PC-9 (cell line): ENCODE results near the gene TAGLN2. TPM values are rescaled to one million over a fixed set of nuclear protein-coding genes. Genes with fewer than 3 reads are reported as not detected.

ENCODE experiments used
- BruUV-seq: library from RNA; stranded (reverse); fragments of 400-500 nt; replicated peaks from 2 replicates; lab custom pipeline; 2021; lab: Mats Ljungman, UMichigan
- CTCF ChIA-PET: fragments of 300-600 bp; sonication (Branson Sonifier 250); formaldehyde crosslinking; loops from one replicate; lab custom pipeline; 2022; ENCODE audit warnings: antibody characterized with exemption; lab: Charles Lee
- POLR2A ChIA-PET: fragments of 300-600 bp; sonication (Branson Sonifier 250); formaldehyde crosslinking; loops from one replicate; lab custom pipeline; 2022; ENCODE audit warnings: antibody characterized with exemption; ENCODE audit not compliant: unreplicated experiment; lab: Charles Lee
- DNase-seq, 2 experiments: peaks; one replicate each; pipeline versions ENCODE4 v3.0.0 to v3.0.0-alpha.2; 2015 to 2022; ENCODE audit warnings: mixed read lengths in 1 of 2
- H2AFZ ChIP-seq: fragments of 200-600 bp; sonication (generic); 2 replicates; pipeline ENCODE4 v1.8.1; 2017; ENCODE audit warnings: antibody characterized with exemption
- H3F3A ChIP-seq: fragments of 200-600 bp; sonication (generic); 2 replicates; pipeline ENCODE4 v1.8.1; 2017; ENCODE audit warnings: antibody characterized with exemption, mild to moderate bottlenecking, low read depth; ENCODE audit not compliant: insufficient read depth
- H3K27ac ChIP-seq: fragments of 200-600 bp; sonication (generic); 2 replicates; pipeline ENCODE4 v1.6.1; 2016; ENCODE audit warnings: mixed run types
- H3K27me3 ChIP-seq: fragments of 200-600 bp; sonication (generic); 2 replicates; pipeline ENCODE4 v1.6.1; 2016; ENCODE audit warnings: low read depth, mixed run types; ENCODE audit not compliant: insufficient read depth
- H3K36me3 ChIP-seq: fragments of 200-600 bp; sonication (generic); 2 replicates; pipeline ENCODE4 v1.6.1; 2016; ENCODE audit warnings: low read depth, mixed run types
- H3K4me1 ChIP-seq: fragments of 200-600 bp; sonication (generic); replicated peaks from 2 replicates; pipeline ENCODE4 v1.6.1; 2016; ENCODE audit warnings: mixed run types; ENCODE audit not compliant: insufficient read depth
- H3K4me2 ChIP-seq: fragments of 200-600 bp; sonication (generic); 2 replicates; pipeline ENCODE4 v1.6.1; 2017; ENCODE audit warnings: mixed run types
- H3K4me3 ChIP-seq: fragments of 200-600 bp; sonication (generic); 2 replicates; pipeline ENCODE4 v1.6.1; 2016; ENCODE audit warnings: mixed run types
- H3K79me2 ChIP-seq: fragments of 200-600 bp; sonication (generic); 2 replicates; pipeline ENCODE4 v1.6.1; 2017; ENCODE audit warnings: low read depth, mixed run types
- H3K9me2 ChIP-seq: fragments of 200-600 bp; sonication (generic); 2 replicates; pipeline ENCODE4 v1.8.1; 2017; ENCODE audit warnings: mild to moderate bottlenecking; ENCODE audit not compliant: insufficient read depth
- H3K9me3 ChIP-seq: fragments of 200-600 bp; sonication (generic); 2 replicates; pipeline ENCODE4 v1.8.1; 2016; ENCODE audit warnings: low read depth; ENCODE audit not compliant: insufficient read depth
- H4K20me1 ChIP-seq: fragments of 200-600 bp; sonication (generic); 2 replicates; pipeline ENCODE4 v1.8.1; 2017; ENCODE audit not compliant: insufficient read depth
- EZH2 ChIP-seq: fragments of 200-600 bp; sonication (generic); IDR thresholded peaks from 2 replicates; pipeline ENCODE4 v1.8.0; 2017; ENCODE audit warnings: antibody characterized with exemption, low read depth
- intact Hi-C: fragments of 100-400 bp; cut with micrococcal nuclease; formaldehyde crosslinking; loops from one replicate; pipeline ENCODE4 v1.10.0; 2022; ENCODE audit not compliant: unreplicated experiment
- total RNA-seq: library from RNA; stranded (reverse); gene quantifications from 2 replicates; pipeline ENCODE4 v1.2.3, GENCODE V29; 2021
- TF ChIP-seq, protein P1 (sequence below): fragments of 200-600 bp; sonication (generic); conservative IDR thresholded peaks from 2 replicates; pipeline ENCODE4 v1.6.1; 2017; ENCODE audit warnings: mixed run types, antibody characterized with exemption, mild to moderate bottlenecking, moderate library complexity

The TAGLN2 gene
- total RNA-seq, 1 experiment from 2014 or later = 473 TPM

DNA sequence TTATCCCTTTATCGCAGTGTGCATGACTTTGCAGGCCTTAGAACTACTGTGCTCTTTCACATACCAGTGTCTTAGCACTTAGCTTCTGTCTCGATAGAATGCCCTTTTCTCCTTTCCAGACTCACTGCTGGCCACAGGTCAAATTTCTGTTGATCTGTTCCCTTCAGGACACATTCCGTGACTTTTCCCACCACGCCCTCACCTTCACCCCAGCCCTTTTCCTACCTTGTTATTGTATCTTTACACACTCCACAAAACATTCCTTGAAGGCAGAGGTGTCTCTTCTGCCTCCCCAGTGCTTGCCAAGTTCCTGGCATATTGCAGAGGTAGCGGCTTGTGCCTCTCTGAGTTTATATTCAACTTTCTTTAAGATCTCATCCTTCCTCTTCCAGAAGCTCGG is 23.8 kb upstream of the TAGLN2 start:
- no TSS peak for BruUV-seq
- DNase-seq = no peak
- Histone ChIP-seq H3K27me3 (no peaks in the 10 kb centered on the region), H3K4me1 (peaks cover 37% of the 10 kb centered on the region), H3K4me3 (no peak overlapping the region), H3K79me2 (peaks cover 10% of the 10 kb centered on the region; the same call in 1 of the 2 replicates), H3K36me3 (no peaks in the 10 kb centered on the region), H3F3A (no peaks in the 10 kb centered on the region; the same call in none of the 2 replicates), H3K9me2 (no peaks in the 10 kb centered on the region), H4K20me1 (no peaks in the 10 kb centered on the region), H2AFZ (no peak overlapping the region), H3K9me3 (no peaks in the 10 kb centered on the region), H3K27ac (no peak overlapping the region), H3K4me2 (no peak overlapping the region)
- ChIA-PET CTCF (no interaction called here), POLR2A (no interaction called here)
- intact Hi-C loops = loop anchor here (5.0 kb wide), 1 partner anchor 167 kb away; the partner anchor contains the start of gene DUSP23
- no peak for TF ChIP-seq EZH2
- TF ChIP-seq, protein P1, sequence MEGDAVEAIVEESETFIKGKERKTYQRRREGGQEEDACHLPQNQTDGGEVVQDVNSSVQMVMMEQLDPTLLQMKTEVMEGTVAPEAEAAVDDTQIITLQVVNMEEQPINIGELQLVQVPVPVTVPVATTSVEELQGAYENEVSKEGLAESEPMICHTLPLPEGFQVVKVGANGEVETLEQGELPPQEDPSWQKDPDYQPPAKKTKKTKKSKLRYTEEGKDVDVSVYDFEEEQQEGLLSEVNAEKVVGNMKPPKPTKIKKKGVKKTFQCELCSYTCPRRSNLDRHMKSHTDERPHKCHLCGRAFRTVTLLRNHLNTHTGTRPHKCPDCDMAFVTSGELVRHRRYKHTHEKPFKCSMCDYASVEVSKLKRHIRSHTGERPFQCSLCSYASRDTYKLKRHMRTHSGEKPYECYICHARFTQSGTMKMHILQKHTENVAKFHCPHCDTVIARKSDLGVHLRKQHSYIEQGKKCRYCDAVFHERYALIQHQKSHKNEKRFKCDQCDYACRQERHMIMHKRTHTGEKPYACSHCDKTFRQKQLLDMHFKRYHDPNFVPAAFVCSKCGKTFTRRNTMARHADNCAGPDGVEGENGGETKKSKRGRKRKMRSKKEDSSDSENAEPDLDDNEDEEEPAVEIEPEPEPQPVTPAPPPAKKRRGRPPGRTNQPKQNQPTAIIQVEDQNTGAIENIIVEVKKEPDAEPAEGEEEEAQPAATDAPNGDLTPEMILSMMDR = no peak

- ChIA-PET CTCF (no interaction called here), POLR2A (no interaction called here)
- Histone ChIP-seq H3K4me2 (no peak overlapping the region), H2AFZ (no peak overlapping the region), H3K27me3 (no peaks in the 10 kb centered on the region), H3K9me3 (no peaks in the 10 kb centered on the region), H3K79me2 (peaks cover 18% of the 10 kb centered on the region; the same call in 1 of the 2 replicates), H4K20me1 (no peaks in the 10 kb centered on the region), H3K4me3 (no peak overlapping the region), H3F3A (no peaks in the 10 kb centered on the region; the same call in none of the 2 replicates), H3K27ac (no peak overlapping the region), H3K9me2 (no peaks in the 10 kb centered on the region), H3K4me1 (peaks cover 40% of the 10 kb centered on the region), H3K36me3 (no peaks in the 10 kb centered on the region)
- DNase-seq = no peak
- intact Hi-C loops = loop anchor here (5.0 kb wide), 1 partner anchor 166 kb away; the partner anchor contains the start of gene DUSP23
- TF ChIP-seq, protein P1 = no peak
- no peak for TF ChIP-seq EZH2
- no TSS peak for BruUV-seq
Observed at GRCh38 chr1:159947942-159948341, 22.6 kb upstream of the TAGLN2 start.

DNA sequence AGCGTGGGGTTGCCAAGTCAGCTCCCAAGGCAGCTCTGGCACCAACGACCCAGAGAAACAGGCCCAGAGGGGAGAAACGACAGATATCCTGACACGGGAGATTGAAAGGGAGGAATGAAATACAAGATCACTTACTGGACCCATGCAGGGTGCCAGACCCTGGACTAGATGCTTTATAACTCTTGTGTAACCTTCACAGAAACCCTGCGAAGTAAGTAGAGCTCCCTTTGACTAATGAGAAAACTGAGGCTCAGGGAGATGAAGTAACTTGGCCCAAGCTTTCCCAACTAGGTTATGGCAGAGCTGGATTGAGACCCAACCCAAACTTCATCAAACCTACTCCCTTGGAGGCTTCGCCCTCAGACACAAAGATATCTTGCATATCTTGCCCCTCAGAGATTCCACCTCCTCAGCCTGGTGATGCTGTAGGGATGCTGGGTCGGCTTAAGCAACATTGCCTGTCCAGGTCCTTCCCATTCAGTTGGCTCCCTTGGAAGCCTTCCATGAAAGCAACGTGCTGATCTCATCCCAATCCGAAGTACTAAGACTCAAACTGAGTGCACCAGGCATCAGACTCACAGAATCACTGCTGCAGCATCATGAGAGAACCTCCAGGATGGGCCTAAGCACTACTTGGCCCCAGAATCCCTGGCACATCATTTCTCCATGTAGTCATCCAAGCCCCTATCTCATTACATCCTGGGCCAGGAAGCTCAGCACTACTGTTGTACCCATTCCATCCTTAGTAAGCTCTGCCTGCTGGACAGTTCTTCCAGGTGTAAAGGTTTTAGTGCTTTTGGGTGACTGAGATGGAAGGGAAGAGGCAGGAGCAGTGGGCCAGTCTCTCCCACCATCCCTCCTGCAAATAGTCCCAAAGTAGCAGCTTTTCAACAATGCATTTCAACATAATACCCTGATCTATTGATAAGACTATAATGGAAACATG is 21.2 kb upstream of the TAGLN2 start:
- H3K27ac ChIP-seq = peak overlapping the region; percentile 40; the same call in 1 of the 2 replicates
- intact Hi-C loops = loop anchor here (1.0 to 5.0 kb wide), 2 partner anchors 13 to 164 kb away; partner anchors contain the start of gene DUSP23
- TF ChIP-seq, protein P1 = no peak
- no peak for TF ChIP-seq EZH2
- DNase-seq = no peak
- H3K4me2 ChIP-seq = peak overlapping the region; percentile 91
- H3F3A ChIP-seq = no peaks in the 10 kb centered on the region; the same call in none of the 2 replicates
- H3K9me2 ChIP-seq = no peaks in the 10 kb centered on the region
- POLR2A ChIA-PET = interaction anchor here (0.6 to 1.0 kb wide), 5 partner anchors 15 to 93 kb away, joined by 4 to 8 read pairs (median 5); partner anchors contain the start of gene TAGLN2
- H3K36me3 ChIP-seq = no peaks in the 10 kb centered on the region
- H3K4me3 ChIP-seq = peak overlapping the region; percentile 76; the same call in 1 of the 2 replicates
- H2AFZ ChIP-seq = no peak overlapping the region
- H3K4me1 ChIP-seq = peaks cover 40% of the 10 kb centered on the region
- H4K20me1 ChIP-seq = no peaks in the 10 kb centered on the region
- BruUV-seq = TSS peak; percentile 81
- H3K9me3 ChIP-seq = no peaks in the 10 kb centered on the region
- no peaks in the 10 kb centered on the region for H3K27me3 ChIP-seq
- H3K79me2 ChIP-seq = peaks cover 18% of the 10 kb centered on the region; the same call in 1 of the 2 replicates
- CTCF ChIA-PET = interaction anchor here (0.7 to 1.9 kb wide), 3 partner anchors 13 to 60 kb away, joined by 3 to 20 read pairs (median 4); no protein-coding TSS in a partner anchor
